ENCODE measurements around the gene USP32. TPM values are rescaled to one million over a fixed set of nuclear protein-coding genes. Genes with fewer than 3 reads are reported as not detected.
"Not testable (repeated sequence)": the region's sequence is repeated elsewhere in the genome, so short reads cannot be mapped to it uniquely, and the experiment has no call there.

USP32 gene
- total RNA-seq, 1 experiment from 2014 or later = 32.3 TPM

DNA sequence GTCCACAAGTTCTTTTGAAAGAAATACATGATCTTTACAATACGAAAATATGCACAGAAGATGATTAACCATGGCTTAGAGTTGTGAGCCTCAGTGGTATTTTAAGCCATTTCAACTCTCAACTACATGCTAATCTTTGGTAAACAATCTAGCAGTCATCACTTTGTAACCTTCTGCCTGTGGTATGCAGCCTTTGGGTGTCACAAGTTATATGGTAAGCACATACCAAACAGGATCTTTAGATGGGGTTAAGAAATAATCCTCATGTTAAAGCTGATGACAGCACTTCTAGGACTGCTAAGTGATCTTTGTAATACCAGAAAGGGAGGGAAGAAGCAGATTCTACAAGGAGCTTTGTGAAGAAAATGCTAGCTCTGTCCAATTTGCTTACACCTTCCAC lies 167.9 kb downstream of the USP32 start:
- DNase-seq = no peak
- CTCF ChIA-PET = no interaction called here
- H3K4me3 ChIP-seq = no peak overlapping the region
- BruUV-seq (replicated peaks) = no TSS peak
- intact Hi-C loops (cut with micrococcal nuclease; ENCODE audit: unreplicated experiment) = loop anchor here (10.0 kb wide), 1 partner anchor 211 kb away; no protein-coding TSS in a partner anchor
- POLR2A ChIA-PET (ENCODE audit: unreplicated experiment) = no interaction called here
- H3K36me3 ChIP-seq (ENCODE audit: low read depth) = peaks cover 10% of the 10 kb centered on the region; the same call in 1 of the 2 replicates
- H3F3A ChIP-seq (ENCODE audit: insufficient read depth, low read depth) = peaks cover 5% of the 10 kb centered on the region; the same call in 1 of the 2 replicates
- H3K27ac ChIP-seq = no peak overlapping the region
- H2AFZ ChIP-seq = no peak overlapping the region
- no peaks in the 10 kb centered on the region for H3K9me3 ChIP-seq (ENCODE audit: insufficient read depth, low read depth)
- H4K20me1 ChIP-seq (ENCODE audit: insufficient read depth) = no peaks in the 10 kb centered on the region
- H3K9me2 ChIP-seq (ENCODE audit: insufficient read depth) = no peaks in the 10 kb centered on the region
- H3K4me2 ChIP-seq = no peak overlapping the region
- TF ChIP-seq, protein P1, sequence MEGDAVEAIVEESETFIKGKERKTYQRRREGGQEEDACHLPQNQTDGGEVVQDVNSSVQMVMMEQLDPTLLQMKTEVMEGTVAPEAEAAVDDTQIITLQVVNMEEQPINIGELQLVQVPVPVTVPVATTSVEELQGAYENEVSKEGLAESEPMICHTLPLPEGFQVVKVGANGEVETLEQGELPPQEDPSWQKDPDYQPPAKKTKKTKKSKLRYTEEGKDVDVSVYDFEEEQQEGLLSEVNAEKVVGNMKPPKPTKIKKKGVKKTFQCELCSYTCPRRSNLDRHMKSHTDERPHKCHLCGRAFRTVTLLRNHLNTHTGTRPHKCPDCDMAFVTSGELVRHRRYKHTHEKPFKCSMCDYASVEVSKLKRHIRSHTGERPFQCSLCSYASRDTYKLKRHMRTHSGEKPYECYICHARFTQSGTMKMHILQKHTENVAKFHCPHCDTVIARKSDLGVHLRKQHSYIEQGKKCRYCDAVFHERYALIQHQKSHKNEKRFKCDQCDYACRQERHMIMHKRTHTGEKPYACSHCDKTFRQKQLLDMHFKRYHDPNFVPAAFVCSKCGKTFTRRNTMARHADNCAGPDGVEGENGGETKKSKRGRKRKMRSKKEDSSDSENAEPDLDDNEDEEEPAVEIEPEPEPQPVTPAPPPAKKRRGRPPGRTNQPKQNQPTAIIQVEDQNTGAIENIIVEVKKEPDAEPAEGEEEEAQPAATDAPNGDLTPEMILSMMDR (conservative IDR thresholded peaks at IDR 0.05) = no peak
- TF ChIP-seq EZH2 (IDR thresholded peaks at IDR 0.05; ENCODE audit: low read depth) = no peak
- no peaks in the 10 kb centered on the region for H3K4me1 ChIP-seq (replicated peaks; ENCODE audit: insufficient read depth)
- H3K27me3 ChIP-seq (ENCODE audit: insufficient read depth, low read depth) = no peaks in the 10 kb centered on the region
- H3K79me2 ChIP-seq (ENCODE audit: low read depth) = no peaks in the 10 kb centered on the region

DNA sequence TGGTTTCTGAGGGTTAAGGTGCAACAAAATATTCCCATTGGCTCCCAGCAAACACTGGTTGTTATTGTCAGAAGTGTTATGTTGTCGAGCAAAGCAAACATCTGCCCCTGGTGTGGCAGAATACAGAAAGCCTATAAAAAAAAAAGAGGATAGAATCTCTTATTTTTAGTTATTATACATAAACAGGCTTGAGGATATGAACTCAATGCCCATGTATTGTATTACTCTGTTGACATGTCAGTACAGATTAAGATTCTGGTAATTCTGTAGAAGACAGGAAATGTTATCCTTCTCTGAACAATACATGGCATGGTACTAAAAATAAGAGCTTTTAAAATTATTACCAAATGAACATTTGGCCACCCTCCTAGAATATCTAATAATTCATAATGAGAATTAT lies 168.5 kb downstream of the USP32 start:
- ChIA-PET POLR2A (ENCODE audit: unreplicated experiment) (no interaction called here), CTCF (interaction anchor here (0.6 kb wide), 1 partner anchor 736 kb away, joined by 6 read pairs; no protein-coding TSS in a partner anchor)
- Histone ChIP-seq H3K36me3 (ENCODE audit: low read depth) (peaks cover 10% of the 10 kb centered on the region; the same call in 1 of the 2 replicates), H4K20me1 (ENCODE audit: insufficient read depth) (no peaks in the 10 kb centered on the region), H2AFZ (no peak overlapping the region), H3K27me3 (ENCODE audit: insufficient read depth, low read depth) (no peaks in the 10 kb centered on the region), H3K4me2 (no peak overlapping the region), H3K79me2 (ENCODE audit: low read depth) (no peaks in the 10 kb centered on the region), H3K4me1 (replicated peaks; ENCODE audit: insufficient read depth) (no peaks in the 10 kb centered on the region), H3K9me3 (ENCODE audit: insufficient read depth, low read depth) (no peaks in the 10 kb centered on the region), H3F3A (ENCODE audit: insufficient read depth, low read depth) (peaks cover 5% of the 10 kb centered on the region; the same call in 1 of the 2 replicates), H3K4me3 (no peak overlapping the region), H3K9me2 (ENCODE audit: insufficient read depth) (no peaks in the 10 kb centered on the region), H3K27ac (no peak overlapping the region)
- no peak for DNase-seq
- TF ChIP-seq EZH2 (IDR thresholded peaks at IDR 0.05; ENCODE audit: low read depth) = no peak
- TF ChIP-seq, protein P1 (conservative IDR thresholded peaks at IDR 0.05) = no peak
- intact Hi-C loops (cut with micrococcal nuclease; ENCODE audit: unreplicated experiment) = loop anchor here (10.0 kb wide), 1 partner anchor 211 kb away; no protein-coding TSS in a partner anchor
- BruUV-seq (replicated peaks) = no TSS peak

DNA sequence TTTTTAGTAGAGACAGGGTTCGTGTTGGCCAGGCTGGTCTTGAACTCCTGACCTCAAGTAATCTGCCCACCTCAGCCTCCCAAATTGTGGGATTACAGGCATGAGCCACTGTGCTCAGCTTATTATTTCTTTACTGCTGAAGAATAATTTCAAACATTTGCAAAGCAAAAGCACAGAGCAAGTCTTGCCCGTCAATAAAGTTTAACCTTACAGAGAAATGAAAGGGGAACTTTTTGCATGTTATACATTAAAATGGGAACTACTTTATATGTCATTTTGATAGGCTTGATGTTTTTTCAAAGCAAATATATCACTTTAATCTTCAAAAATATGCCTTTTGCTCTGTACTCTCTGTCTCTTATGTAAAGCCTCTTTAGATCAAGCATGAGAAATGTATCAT lies 173.2 kb downstream of the USP32 start:
- TSS peak; percentile 13 for BruUV-seq (replicated peaks)
- H3K9me2 ChIP-seq (ENCODE audit: insufficient read depth); H3F3A ChIP-seq (ENCODE audit: insufficient read depth, low read depth); H3K4me1 ChIP-seq (replicated peaks; ENCODE audit: insufficient read depth); DNase-seq; H2AFZ ChIP-seq; H3K27me3 ChIP-seq (ENCODE audit: insufficient read depth, low read depth); POLR2A ChIA-PET (ENCODE audit: unreplicated experiment); CTCF ChIA-PET; H3K9me3 ChIP-seq (ENCODE audit: insufficient read depth, low read depth); H3K4me3 ChIP-seq; H4K20me1 ChIP-seq (ENCODE audit: insufficient read depth); H3K4me2 ChIP-seq; H3K27ac ChIP-seq; intact Hi-C loops (cut with micrococcal nuclease; ENCODE audit: unreplicated experiment); H3K79me2 ChIP-seq (ENCODE audit: low read depth): not testable (repeated sequence)
- peaks cover 10% of the 10 kb centered on the region; the same call in 1 of the 2 replicates for H3K36me3 ChIP-seq (ENCODE audit: low read depth)

DNA sequence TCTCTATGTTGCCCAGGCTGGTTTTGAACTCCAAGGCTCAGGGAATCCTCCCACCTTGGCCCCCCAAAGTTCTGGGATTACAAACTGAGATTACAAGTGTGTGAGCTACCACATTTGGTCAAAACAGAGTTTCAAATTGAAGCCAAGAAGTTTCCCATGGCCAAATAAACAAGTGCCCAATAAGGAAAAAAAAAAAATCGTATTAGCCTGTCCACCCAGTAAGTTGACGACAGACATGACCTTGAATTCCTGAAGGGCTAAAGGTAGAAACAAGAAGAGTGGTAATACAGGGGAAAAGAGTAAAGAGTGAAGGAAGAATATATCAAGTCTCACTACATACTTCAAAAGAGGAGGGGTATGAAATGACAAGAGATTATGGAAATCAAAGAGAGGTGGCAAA lies 176.0 kb downstream of the USP32 start:
- H3K4me1 ChIP-seq (replicated peaks; ENCODE audit: insufficient read depth); DNase-seq; H3K27me3 ChIP-seq (ENCODE audit: insufficient read depth, low read depth); H3K9me3 ChIP-seq (ENCODE audit: insufficient read depth, low read depth); POLR2A ChIA-PET (ENCODE audit: unreplicated experiment); BruUV-seq (replicated peaks); H3K36me3 ChIP-seq (ENCODE audit: low read depth); H3K79me2 ChIP-seq (ENCODE audit: low read depth); H3K9me2 ChIP-seq (ENCODE audit: insufficient read depth); H2AFZ ChIP-seq; H4K20me1 ChIP-seq (ENCODE audit: insufficient read depth); intact Hi-C loops (cut with micrococcal nuclease; ENCODE audit: unreplicated experiment); H3K27ac ChIP-seq; H3K4me3 ChIP-seq; H3K4me2 ChIP-seq; CTCF ChIA-PET; H3F3A ChIP-seq (ENCODE audit: insufficient read depth, low read depth): not testable (repeated sequence)

DNA sequence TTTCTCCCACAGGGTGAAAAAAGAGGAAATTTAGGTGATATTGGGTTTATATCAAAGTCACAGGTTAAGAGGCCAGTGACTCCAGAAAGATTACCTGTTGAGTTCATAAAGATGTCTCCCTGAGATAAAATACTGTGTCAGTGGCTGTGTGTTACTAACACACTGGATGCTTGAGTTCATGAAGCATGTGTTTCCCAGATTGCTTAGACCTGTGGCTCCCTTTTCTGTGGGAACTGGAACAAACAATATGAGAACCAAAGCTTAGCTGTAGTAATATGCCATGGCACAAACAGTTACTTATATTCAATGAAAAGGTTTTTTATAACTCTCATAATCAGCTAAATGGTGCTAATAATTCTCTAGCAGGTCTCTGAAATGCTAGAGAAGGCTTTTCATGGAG lies 180.7 kb downstream of the USP32 start:
- H3K9me2 ChIP-seq (ENCODE audit: insufficient read depth); intact Hi-C loops (cut with micrococcal nuclease; ENCODE audit: unreplicated experiment); H3F3A ChIP-seq (ENCODE audit: insufficient read depth, low read depth); CTCF ChIA-PET; DNase-seq; BruUV-seq (replicated peaks); H3K79me2 ChIP-seq (ENCODE audit: low read depth); H3K27me3 ChIP-seq (ENCODE audit: insufficient read depth, low read depth); H3K4me1 ChIP-seq (replicated peaks; ENCODE audit: insufficient read depth); H3K9me3 ChIP-seq (ENCODE audit: insufficient read depth, low read depth); H3K4me2 ChIP-seq; H2AFZ ChIP-seq; H3K27ac ChIP-seq; POLR2A ChIA-PET (ENCODE audit: unreplicated experiment); H3K36me3 ChIP-seq (ENCODE audit: low read depth); H3K4me3 ChIP-seq; H4K20me1 ChIP-seq (ENCODE audit: insufficient read depth): not testable (repeated sequence)

DNA sequence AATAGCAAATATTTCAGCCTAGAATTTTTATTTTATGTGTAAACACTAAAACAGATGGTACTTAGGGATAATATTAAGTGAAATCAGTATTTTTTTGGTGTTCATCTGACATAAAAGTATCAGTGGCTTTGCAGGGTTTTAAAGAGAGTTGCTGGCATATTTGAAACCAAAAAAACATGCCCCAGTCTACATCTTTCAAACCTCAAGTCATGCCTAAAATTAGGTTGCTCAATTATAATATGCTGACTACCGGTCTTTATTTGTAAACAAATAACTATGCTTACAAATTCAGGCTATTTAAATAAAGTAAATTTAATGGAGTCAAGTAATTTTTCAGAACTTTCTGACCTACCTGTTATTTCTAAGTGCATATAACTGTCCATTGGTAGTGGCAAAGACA lies 183.6 kb downstream of the USP32 start:
- H3K36me3 ChIP-seq (ENCODE audit: low read depth); H2AFZ ChIP-seq; H4K20me1 ChIP-seq (ENCODE audit: insufficient read depth); H3K27ac ChIP-seq; H3K9me2 ChIP-seq (ENCODE audit: insufficient read depth); DNase-seq; H3F3A ChIP-seq (ENCODE audit: insufficient read depth, low read depth); H3K27me3 ChIP-seq (ENCODE audit: insufficient read depth, low read depth); H3K4me3 ChIP-seq; H3K9me3 ChIP-seq (ENCODE audit: insufficient read depth, low read depth); H3K4me1 ChIP-seq (replicated peaks; ENCODE audit: insufficient read depth); POLR2A ChIA-PET (ENCODE audit: unreplicated experiment); CTCF ChIA-PET; H3K79me2 ChIP-seq (ENCODE audit: low read depth); H3K4me2 ChIP-seq; intact Hi-C loops (cut with micrococcal nuclease; ENCODE audit: unreplicated experiment); BruUV-seq (replicated peaks): not testable (repeated sequence)
